CD4-positive, alpha-beta T cell (primary cell): Measurements from ENCODE around the gene JKAMP. TPM values are rescaled to one million over a fixed set of nuclear protein-coding genes. Genes with fewer than 3 reads are reported as not detected.

Source experiments
- ATAC-seq: fragments of 200-7000 bp; cut with Tn5 transposase; one replicate; pipeline ENCODE4 v1.10.0; 2022; ENCODE audit warnings: mild to moderate bottlenecking; ENCODE audit not compliant: poor library complexity
- CTCF ChIA-PET: fragments of 350-600 bp; sonication (Branson Sonifier 250); formaldehyde crosslinking; loops from one replicate; lab custom pipeline; 2021; ENCODE audit warnings: antibody characterized with exemption, inconsistent platforms; lab: Charles Lee
- POLR2A ChIA-PET: fragments of 350-600 bp; sonication (Branson Sonifier 250); formaldehyde crosslinking; loops from one replicate; lab custom pipeline; 2021; ENCODE audit warnings: antibody characterized with exemption, inconsistent platforms; lab: Charles Lee
- DNase-seq, 14 experiments: peaks; one replicate each; pipeline ENCODE4 v3.0.0-alpha.2; 2013 to 2020; ENCODE audit warnings: mixed read lengths in 2 of 14
- H3K27ac ChIP-seq, 2 donors: one replicate each; pipeline versions ENCODE4 v1.5.1 to v1.7.0; 2013; ENCODE audit warnings: low read length in 2 of 2, low read depth in 1 of 2, mild to moderate bottlenecking in 1 of 2
- H3K27me3 ChIP-seq, 2 experiments: 1 replicate in 1 of 2; 2 replicates in 1 of 2; pipeline versions ENCODE4 v1.6.1 to v1.7.0; 2013; ENCODE audit warnings: low read length in 2 of 2, control low read depth in 1 of 2, mild to moderate bottlenecking in 1 of 2, moderate library complexity in 1 of 2; ENCODE audit not compliant: insufficient read depth in 2 of 2, control insufficient read depth in 1 of 2
- H3K36me3 ChIP-seq: one replicate; pipeline ENCODE4 v1.6.1; 2013; ENCODE audit warnings: low read length, control low read depth; ENCODE audit not compliant: insufficient read depth
- H3K4me1 ChIP-seq: one replicate; pipeline ENCODE4 v1.6.1; 2013; ENCODE audit warnings: low read length, control low read depth; ENCODE audit not compliant: insufficient read depth
- H3K4me3 ChIP-seq: one replicate; pipeline ENCODE4 v1.5.1; 2013; ENCODE audit warnings: mild to moderate bottlenecking, low read length, moderate library complexity
- H3K9me3 ChIP-seq, 2 experiments: 1 replicate in 1 of 2; 2 replicates in 1 of 2; pipeline versions ENCODE4 v1.6.1 to v1.7.0; 2013; ENCODE audit warnings: low read length in 2 of 2, mild to moderate bottlenecking in 2 of 2, control low read depth in 1 of 2, moderate library complexity in 1 of 2; ENCODE audit not compliant: control insufficient read depth in 1 of 2, insufficient read depth in 1 of 2
- H3K27ac Mint-ChIP-seq: one replicate; pipeline ENCODE4 v1.8.0; 2020; ENCODE audit warnings: mixed read lengths
- H3K27me3 Mint-ChIP-seq: one replicate; pipeline ENCODE4 v1.8.0; 2021; ENCODE audit warnings: mixed read lengths
- H3K36me3 Mint-ChIP-seq: one replicate; pipeline ENCODE4 v1.8.0; 2021; ENCODE audit warnings: low read depth, mixed read lengths
- H3K4me1 Mint-ChIP-seq: one replicate; pipeline ENCODE4 v1.8.0; 2021; ENCODE audit warnings: low read depth, mixed read lengths
- H3K4me3 Mint-ChIP-seq: one replicate; pipeline ENCODE4 v1.8.0; 2020; ENCODE audit warnings: mild to moderate bottlenecking, mixed read lengths
- H3K9me3 Mint-ChIP-seq: one replicate; pipeline ENCODE4 v1.8.0; 2020; ENCODE audit warnings: mixed read lengths
- intact Hi-C, 2 experiments: fragments of 100-400 bp; cut with DNase I in 1 of 2; cut with micrococcal nuclease in 1 of 2; formaldehyde crosslinking; loops; one replicate each; pipeline versions ENCODE4 v1.15.1 to v1.9.0; 2023 to 2025; cut with DNase I, micrococcal nuclease
- total RNA-seq, 174 experiments: library from RNA in 2 of 174; stranded (reverse) in 2 of 174; gene quantifications; one replicate each; pipeline ENCODE4 v1.2.3 and lab custom pipeline; 2021 to 2026
- TF ChIP-seq, protein P1 (sequence below): fragments of 200-600 bp; IDR thresholded peaks from one replicate; pipeline ENCODE4 v1.8.0; 2022; ENCODE audit warnings: antibody characterized with exemption, mild to moderate bottlenecking

The JKAMP gene
- total RNA-seq, 2 experiments from 2014 or later = 9.4 to 9.8 TPM

DNA sequence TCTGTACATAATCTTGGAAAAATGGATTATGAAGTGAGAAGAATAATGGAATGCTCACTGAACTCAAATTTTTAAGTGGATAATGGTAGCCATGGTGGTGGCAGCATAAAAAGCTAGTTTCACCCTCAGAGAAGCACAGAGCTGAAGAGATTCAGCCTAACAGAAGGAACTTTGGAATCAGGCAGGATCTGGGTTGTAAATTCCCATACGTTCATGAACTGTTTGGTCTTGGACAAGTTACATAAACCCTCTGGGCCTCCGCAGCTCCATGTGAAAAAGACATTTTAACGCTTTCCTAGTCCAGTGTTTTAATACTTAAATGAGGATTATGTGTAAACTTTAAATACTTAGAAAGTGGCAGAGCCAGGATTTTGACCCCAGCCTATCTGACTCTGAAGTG lies 26.6 kb downstream of the JKAMP start:
- TF ChIP-seq, protein P1, sequence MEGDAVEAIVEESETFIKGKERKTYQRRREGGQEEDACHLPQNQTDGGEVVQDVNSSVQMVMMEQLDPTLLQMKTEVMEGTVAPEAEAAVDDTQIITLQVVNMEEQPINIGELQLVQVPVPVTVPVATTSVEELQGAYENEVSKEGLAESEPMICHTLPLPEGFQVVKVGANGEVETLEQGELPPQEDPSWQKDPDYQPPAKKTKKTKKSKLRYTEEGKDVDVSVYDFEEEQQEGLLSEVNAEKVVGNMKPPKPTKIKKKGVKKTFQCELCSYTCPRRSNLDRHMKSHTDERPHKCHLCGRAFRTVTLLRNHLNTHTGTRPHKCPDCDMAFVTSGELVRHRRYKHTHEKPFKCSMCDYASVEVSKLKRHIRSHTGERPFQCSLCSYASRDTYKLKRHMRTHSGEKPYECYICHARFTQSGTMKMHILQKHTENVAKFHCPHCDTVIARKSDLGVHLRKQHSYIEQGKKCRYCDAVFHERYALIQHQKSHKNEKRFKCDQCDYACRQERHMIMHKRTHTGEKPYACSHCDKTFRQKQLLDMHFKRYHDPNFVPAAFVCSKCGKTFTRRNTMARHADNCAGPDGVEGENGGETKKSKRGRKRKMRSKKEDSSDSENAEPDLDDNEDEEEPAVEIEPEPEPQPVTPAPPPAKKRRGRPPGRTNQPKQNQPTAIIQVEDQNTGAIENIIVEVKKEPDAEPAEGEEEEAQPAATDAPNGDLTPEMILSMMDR = no peak
- intact Hi-C loops = loop anchor here in 1 of 2 experiments (2.0 kb wide), 1 partner anchor 14 kb away; no protein-coding TSS in a partner anchor
- no peaks in the 10 kb centered on the region for H3K36me3 Mint-ChIP-seq
- Histone ChIP-seq H3K9me3 (no peaks in the 10 kb centered on the region), H3K36me3 (no peaks in the 10 kb centered on the region), H3K27me3 (peaks cover 4 to 7% of the 10 kb centered on the region in 2 experiments), H3K4me1 (no peaks in the 10 kb centered on the region), H3K4me3 (no peak overlapping the region), H3K27ac (no peak overlapping the region)
- POLR2A ChIA-PET = no interaction called here
- CTCF ChIA-PET = no interaction called here
- no peak for DNase-seq
- H3K4me3 Mint-ChIP-seq = no peak overlapping the region
- ATAC-seq = no peak
- H3K9me3 Mint-ChIP-seq = no peaks in the 10 kb centered on the region
- H3K4me1 Mint-ChIP-seq = no peaks in the 10 kb centered on the region
- peaks cover 15% of the 10 kb centered on the region for H3K27me3 Mint-ChIP-seq
- H3K27ac Mint-ChIP-seq = no peak overlapping the region

DNA sequence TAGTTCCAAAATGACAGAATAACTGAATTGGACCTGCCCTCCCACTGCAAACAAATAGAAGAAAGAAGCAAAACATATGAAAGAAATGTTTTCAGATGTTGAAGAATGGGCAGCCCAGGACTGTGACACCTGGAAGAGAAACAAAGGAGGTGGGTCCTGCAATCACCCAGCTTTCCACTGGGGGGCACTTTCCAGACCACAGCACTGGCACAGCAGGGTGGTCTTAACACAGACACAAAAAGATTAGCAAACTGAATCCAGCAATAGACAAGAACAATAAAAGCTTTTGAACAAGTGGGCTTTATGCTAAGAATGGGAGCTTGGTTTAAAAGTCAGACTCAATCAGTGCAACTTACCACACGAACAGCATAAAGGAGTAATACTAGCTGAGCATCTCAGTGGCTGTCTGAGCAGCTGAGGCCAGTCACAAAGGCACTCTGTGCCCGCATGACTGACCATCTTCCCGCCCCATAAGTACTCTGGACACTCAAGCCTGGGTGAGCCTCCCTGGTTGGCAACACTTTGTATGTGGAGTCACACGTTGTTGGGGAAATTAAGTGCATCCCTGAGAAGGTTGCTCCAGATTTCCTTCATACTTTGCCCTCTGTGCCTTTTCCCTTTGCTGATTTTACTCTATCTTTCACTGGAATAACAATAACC lies 27.7 kb downstream of the JKAMP start:
- intact Hi-C loops = loop anchor here in 1 of 2 experiments (2.0 kb wide), 1 partner anchor 13 kb away; no protein-coding TSS in a partner anchor
- ChIA-PET CTCF (interaction anchor here (0.6 to 1.2 kb wide), 4 partner anchors 12 to 47 kb away, joined by 3 to 4 read pairs (median 4); partner anchors contain the start of gene GPR135), POLR2A (no interaction called here)
- no peak overlapping the region for H3K27ac ChIP-seq
- ATAC-seq (no peak), DNase-seq (peak in 2 of 14 experiments; percentile 6 to 12)
- H3K36me3 ChIP-seq = no peaks in the 10 kb centered on the region
- H3K9me3 Mint-ChIP-seq = no peaks in the 10 kb centered on the region
- H3K27me3 Mint-ChIP-seq = peaks cover 17% of the 10 kb centered on the region
- no peaks in the 10 kb centered on the region for H3K9me3 ChIP-seq
- no peak overlapping the region for H3K27ac Mint-ChIP-seq
- TF ChIP-seq, protein P1 = peak; percentile 31
- no peaks in the 10 kb centered on the region for H3K4me1 ChIP-seq
- H3K4me3 Mint-ChIP-seq = no peak overlapping the region
- H3K4me1 Mint-ChIP-seq = no peaks in the 10 kb centered on the region
- H3K27me3 ChIP-seq = peaks cover 4 to 7% of the 10 kb centered on the region in 2 experiments
- no peak overlapping the region for H3K4me3 ChIP-seq
- no peaks in the 10 kb centered on the region for H3K36me3 Mint-ChIP-seq

DNA sequence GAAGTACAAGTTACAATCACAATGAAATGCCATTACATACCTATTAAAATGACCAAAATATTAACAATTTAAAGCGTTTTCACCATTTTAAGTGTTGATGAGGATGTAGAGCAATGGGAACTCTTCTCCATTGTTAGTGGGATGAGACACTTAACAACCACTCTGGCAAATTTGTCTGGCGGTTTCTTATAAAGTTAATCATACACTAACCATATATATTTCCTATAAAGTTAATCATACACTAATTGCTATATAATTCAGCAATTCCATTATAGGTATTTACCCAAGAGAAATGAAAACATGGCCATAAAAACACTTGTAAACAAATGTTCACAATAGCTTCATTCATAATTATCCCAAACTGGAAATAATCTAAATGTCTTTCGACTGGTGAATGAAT lies 35.9 kb downstream of the JKAMP start:
- H3K9me3 ChIP-seq = no peaks in the 10 kb centered on the region
- Mint-ChIP-seq H3K27me3 (peaks cover 33% of the 10 kb centered on the region), H3K36me3 (no peaks in the 10 kb centered on the region), H3K27ac (no peak overlapping the region), H3K4me1 (no peaks in the 10 kb centered on the region), H3K9me3 (no peaks in the 10 kb centered on the region), H3K4me3 (no peak overlapping the region)
- ChIA-PET POLR2A (no interaction called here), CTCF (no interaction called here)
- H3K4me3 ChIP-seq = no peak overlapping the region
- TF ChIP-seq, protein P1 = no peak
- DNase-seq (no peak), ATAC-seq (no peak)
- H3K27ac ChIP-seq = no peak overlapping the region
- no peaks in the 10 kb centered on the region for H3K36me3 ChIP-seq
- no peaks in the 10 kb centered on the region for H3K27me3 ChIP-seq
- no peaks in the 10 kb centered on the region for H3K4me1 ChIP-seq
- intact Hi-C loops = no loop called here
